ENCODE data around the gene SUGCT.

- no peak for TF ChIP-seq CTCF (conservative IDR thresholded peaks at IDR 0.05; ENCODE audit: low read length)
- TF ChIP-seq EZH2phosphoT487 (IDR thresholded peaks at IDR 0.05; ENCODE audit: borderline replicate concordance, low read depth, low read length), result no peak
Observed at GRCh38 chr7:40850017-40850416, 715.2 kb downstream of the SUGCT start.

Measured in OCI-LY7 (cell line).